HEK293 (cell line): ENCODE data around the gene MRTFA.

ENCODE experiments used
- CTCF ChIA-PET: fragments of 350-600 bp; formaldehyde crosslinking; extraction: SDS; loops from one replicate; lab custom pipeline; 2021; ENCODE audit warnings: antibody characterized with exemption; lab: Yijun Ruan, JAX
- POLR2A ChIA-PET: fragments of 300-600 bp; formaldehyde crosslinking; extraction: SDS; loops from one replicate; lab custom pipeline; 2020; ENCODE audit warnings: antibody characterized with exemption, inconsistent platforms; lab: Yijun Ruan, JAX
- H3K27ac ChIP-seq: fragments of 200-500 bp; sonication (Bioruptor generic); 2 replicates; pipeline ENCODE4 v1.5.1; 2014; ENCODE audit warnings: low read depth, low read length, control low read depth, inconsistent platforms; ENCODE audit errors: extremely low read depth
- H3K36me3 ChIP-seq, 2 experiments: fragments of 200-500 bp in 1 of 2; sonication (Bioruptor generic) in 1 of 2; 1 replicate in 1 of 2; 2 replicates in 1 of 2; pipeline ENCODE4 v1.5.1; 2014 to 2017; ENCODE audit warnings: inconsistent platforms in 2 of 2, low read length in 2 of 2; ENCODE audit not compliant: control insufficient read depth in 2 of 2, insufficient read depth in 1 of 2
- H3K4me1 ChIP-seq: fragments of 200-500 bp; sonication (Bioruptor generic); 2 replicates; pipeline ENCODE4 v1.5.1; 2014; ENCODE audit warnings: mild to moderate bottlenecking, low read length, inconsistent platforms; ENCODE audit not compliant: control insufficient read depth, insufficient read depth
- H3K4me3 ChIP-seq: 2 replicates; pipeline ENCODE4 v1.5.1; 2011; ENCODE audit warnings: low read depth, mild to moderate bottlenecking, control low read depth, low read length, moderate library complexity
- H3K9me3 ChIP-seq: fragments of 200-500 bp; sonication (Bioruptor generic); 2 replicates; pipeline ENCODE4 v1.5.1; 2014; ENCODE audit warnings: low read depth, low read length, inconsistent platforms; ENCODE audit not compliant: control insufficient read depth, insufficient read depth
- BCL11A ChIP-seq: fragments of 450-650 bp; formaldehyde crosslinking; IDR thresholded peaks from 2 replicates; pipeline ENCODE4 v1.5.1; 2016; ENCODE audit warnings: low read depth, missing biosample characterization, missing genetic modification characterization
- GFI1B ChIP-seq: fragments of 450-650 bp; formaldehyde crosslinking; IDR thresholded peaks from 2 replicates; pipeline ENCODE4 v1.5.1; 2016; ENCODE audit warnings: missing biosample characterization, missing genetic modification characterization
- KLF1 ChIP-seq: fragments of 450-650 bp; formaldehyde crosslinking; IDR thresholded peaks from 2 replicates; pipeline ENCODE4 v1.5.1; 2016; ENCODE audit warnings: missing biosample characterization, missing genetic modification characterization
- KLF16 ChIP-seq: fragments of 450-650 bp; formaldehyde crosslinking; IDR thresholded peaks from 2 replicates; pipeline ENCODE4 v1.5.1; 2017; ENCODE audit warnings: missing biosample characterization, missing genetic modification characterization
- MEIS1 ChIP-seq: sonication (generic); formaldehyde crosslinking; IDR thresholded peaks from 2 replicates; pipeline ENCODE4 v1.8.1; 2022; ENCODE audit warnings: missing genetic modification reagents, mild to moderate bottlenecking, borderline replicate concordance
- OSR2 ChIP-seq: fragments of 450-650 bp; formaldehyde crosslinking; IDR thresholded peaks from 2 replicates; pipeline ENCODE4 v1.5.1; 2016; ENCODE audit warnings: missing biosample characterization, missing genetic modification characterization
- OVOL3 ChIP-seq: fragments of 450-650 bp; formaldehyde crosslinking; IDR thresholded peaks from 2 replicates; pipeline ENCODE4 v1.5.1; 2016; ENCODE audit warnings: missing biosample characterization, missing genetic modification characterization
- PRDM1 ChIP-seq: fragments of 450-650 bp; formaldehyde crosslinking; IDR thresholded peaks from 2 replicates; pipeline ENCODE4; 2016; ENCODE audit warnings: missing biosample characterization, missing genetic modification characterization
- SETDB1 ChIP-seq: IDR thresholded peaks from one replicate; pipeline ENCODE4 v1.6.1; 2017; ENCODE audit warnings: mild to moderate bottlenecking, low read length, moderate library complexity, mixed read lengths; ENCODE audit not compliant: insufficient read length
- TCF7L2 ChIP-seq: IDR thresholded peaks from 2 replicates; pipeline ENCODE4 v1.6.1; 2011; ENCODE audit warnings: low read depth, mild to moderate bottlenecking, inconsistent platforms, low read length, moderate library complexity, borderline replicate concordance
- ZBTB17 ChIP-seq: fragments of 450-650 bp; formaldehyde crosslinking; IDR thresholded peaks from 2 replicates; pipeline ENCODE4 v1.5.1; 2016; ENCODE audit warnings: missing biosample characterization, missing genetic modification characterization
- ZBTB7A ChIP-seq: fragments of 450-650 bp; formaldehyde crosslinking; IDR thresholded peaks from 2 replicates; pipeline ENCODE4 v1.5.1; 2016; ENCODE audit warnings: low read depth, missing biosample characterization, missing genetic modification characterization
- ZFP37 ChIP-seq: fragments of 450-650 bp; formaldehyde crosslinking; IDR thresholded peaks from 2 replicates; pipeline ENCODE4 v1.5.1; 2016; ENCODE audit warnings: missing biosample characterization, missing genetic modification characterization
- ZNF114 ChIP-seq: fragments of 450-650 bp; formaldehyde crosslinking; IDR thresholded peaks from 2 replicates; pipeline ENCODE4 v1.5.0; 2017; ENCODE audit warnings: missing biosample characterization, missing genetic modification characterization
- ZNF121 ChIP-seq: fragments of 450-650 bp; formaldehyde crosslinking; IDR thresholded peaks from 2 replicates; pipeline ENCODE4 v1.5.1; 2016; ENCODE audit warnings: missing biosample characterization, missing genetic modification characterization
- ZNF157 ChIP-seq: fragments of 450-650 bp; formaldehyde crosslinking; IDR thresholded peaks from 2 replicates; pipeline ENCODE4 v1.5.1; 2016; ENCODE audit warnings: missing biosample characterization, missing genetic modification characterization
- ZNF174 ChIP-seq: fragments of 450-650 bp; formaldehyde crosslinking; IDR thresholded peaks from 2 replicates; pipeline ENCODE4 v1.5.0; 2017; ENCODE audit warnings: missing biosample characterization, mild to moderate bottlenecking, missing genetic modification characterization
- ZNF202 ChIP-seq: fragments of 450-650 bp; formaldehyde crosslinking; IDR thresholded peaks from 2 replicates; pipeline ENCODE4 v1.5.1; 2016; ENCODE audit warnings: missing biosample characterization, missing genetic modification characterization, borderline replicate concordance
- ZNF211 ChIP-seq: fragments of 450-650 bp; formaldehyde crosslinking; IDR thresholded peaks from 2 replicates; pipeline ENCODE4 v1.5.1; 2016; ENCODE audit warnings: low read depth, missing biosample characterization, missing genetic modification characterization
- ZNF341 ChIP-seq: fragments of 450-650 bp; formaldehyde crosslinking; IDR thresholded peaks from 2 replicates; pipeline ENCODE4; 2016; ENCODE audit warnings: low read depth, missing biosample characterization, missing genetic modification characterization
- ZNF510 ChIP-seq: fragments of 450-650 bp; formaldehyde crosslinking; IDR thresholded peaks from 2 replicates; pipeline ENCODE4 v1.5.1; 2018; ENCODE audit warnings: mild to moderate bottlenecking, missing genetic modification characterization, missing biosample characterization; ENCODE audit not compliant: insufficient replicate concordance
- ZNF558 ChIP-seq: fragments of 450-650 bp; formaldehyde crosslinking; IDR thresholded peaks from 2 replicates; pipeline ENCODE4 v1.5.1; 2016; ENCODE audit warnings: missing biosample characterization, missing genetic modification characterization
- ZNF629 ChIP-seq: fragments of 450-650 bp; formaldehyde crosslinking; IDR thresholded peaks from 2 replicates; pipeline ENCODE4 v1.5.1; 2017; ENCODE audit warnings: missing biosample characterization, missing genetic modification characterization
- ZNF645 ChIP-seq: fragments of 450-650 bp; formaldehyde crosslinking; IDR thresholded peaks from 2 replicates; pipeline ENCODE4; 2016; ENCODE audit warnings: missing biosample characterization, missing genetic modification characterization
- ZNF701 ChIP-seq: fragments of 450-650 bp; formaldehyde crosslinking; IDR thresholded peaks from 2 replicates; pipeline ENCODE4 v1.5.1; 2016; ENCODE audit warnings: missing biosample characterization, missing genetic modification characterization
- ZNF785 ChIP-seq: fragments of 450-650 bp; formaldehyde crosslinking; IDR thresholded peaks from 2 replicates; pipeline ENCODE4 v1.5.1; 2016; ENCODE audit warnings: missing biosample characterization, missing genetic modification characterization
- ZXDB ChIP-seq: fragments of 450-650 bp; formaldehyde crosslinking; IDR thresholded peaks from 2 replicates; pipeline ENCODE4 v1.5.1; 2016; ENCODE audit warnings: missing biosample characterization, missing genetic modification characterization
- TF ChIP-seq, protein P1 (sequence below): fragments of 450-650 bp; formaldehyde crosslinking; IDR thresholded peaks from 2 replicates; pipeline ENCODE4 v1.5.1; 2016; ENCODE audit warnings: missing biosample characterization, missing genetic modification characterization
- TF ChIP-seq, protein P2 (sequence below): fragments of 450-650 bp; formaldehyde crosslinking; IDR thresholded peaks from 2 replicates; pipeline ENCODE4 v1.5.1; 2017; ENCODE audit warnings: missing biosample characterization, missing genetic modification characterization
- TF ChIP-seq, protein P3 (sequence below): fragments of 450-650 bp; formaldehyde crosslinking; IDR thresholded peaks from 2 replicates; pipeline ENCODE4 v1.5.1; 2016; ENCODE audit warnings: missing biosample characterization, missing genetic modification characterization

MRTFA gene

DNA sequence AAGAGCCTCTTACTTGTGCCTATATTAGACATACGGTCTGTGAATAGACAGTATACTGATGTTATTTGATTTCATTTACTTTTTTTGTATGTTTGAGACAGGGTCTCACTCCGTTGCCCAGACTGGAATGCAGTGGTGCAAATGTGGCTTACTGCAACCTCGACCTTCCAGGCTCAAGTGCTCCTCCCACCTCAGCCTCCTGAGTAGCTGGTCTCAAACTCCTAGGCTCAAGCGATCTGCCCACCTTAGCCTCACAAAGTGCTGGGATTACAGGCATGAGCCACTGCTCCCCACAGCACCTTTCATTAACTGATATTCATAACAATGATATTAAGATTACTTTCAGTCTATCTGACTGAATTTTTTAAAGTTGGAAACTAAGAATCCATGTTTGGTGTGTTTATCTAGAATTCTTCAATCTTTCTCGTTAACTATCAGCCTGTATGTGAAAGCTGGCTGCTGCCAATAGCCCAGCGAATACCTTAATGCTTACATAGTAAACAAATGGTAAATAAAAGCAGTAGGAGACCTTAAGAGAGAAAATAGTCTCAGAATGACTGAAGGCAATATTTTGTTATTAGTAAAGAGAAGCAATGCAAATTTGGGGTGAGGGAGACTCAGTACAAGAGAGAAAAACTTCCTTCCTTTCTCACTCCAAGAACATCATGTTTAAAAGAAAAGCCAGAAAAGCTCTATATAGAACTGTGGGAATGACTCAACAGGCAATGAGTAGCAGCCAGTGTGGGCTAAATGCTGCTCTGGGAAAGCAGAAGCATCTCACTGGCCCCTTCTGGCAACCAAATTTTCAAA is 101.9 kb downstream of the MRTFA start:
- H3K9me3 ChIP-seq = no peaks in the 10 kb centered on the region
- CTCF ChIA-PET = interaction anchor here (0.6 to 2.3 kb wide), 14 partner anchors 8 to 325 kb away, joined by 3 to 11 read pairs (median 4); no protein-coding TSS in a partner anchor
- peak overlapping the region; percentile 11; the same call in 1 of the 2 replicates for H3K4me3 ChIP-seq
- POLR2A ChIA-PET = interaction anchor here (0.6 to 2.9 kb wide), 9 partner anchors 10 to 367 kb away, joined by 3 to 27 read pairs (median 3); partner anchors contain the start of gene MRTFA
- peak overlapping the region; percentile 81 for H3K27ac ChIP-seq
- no peaks in the 10 kb centered on the region; a peak in 1 of 3 replicates for H3K36me3 ChIP-seq
- peaks cover 37% of the 10 kb centered on the region for H3K4me1 ChIP-seq
- TF ChIP-seq ZNF701 (tag by site-specific recombination) (no peak), ZNF341 (tag by site-specific recombination) (peak; percentile 14; the same call in 1 of the 2 replicates), ZNF174 (tag by site-specific recombination) (no peak), PRDM1 (tag by site-specific recombination) (peak; percentile 22; the same call in 1 of the 2 replicates), KLF16 (tag by site-specific recombination) (no peak), GFI1B (tag by site-specific recombination) (no peak), ZNF645 (tag by site-specific recombination) (no peak), ZFP37 (tag by site-specific recombination) (no peak), KLF1 (tag by site-specific recombination) (no peak), ZNF121 (tag by site-specific recombination) (peak; percentile 97), OSR2 (tag by site-specific recombination) (peak; percentile 35; the same call in 1 of the 2 replicates), ZNF558 (tag by site-specific recombination) (no peak), ZNF157 (tag by site-specific recombination) (no peak), ZNF629 (tag by site-specific recombination) (0 out of 2 replicates have a peak, but pooled peaks have one; percentile 26), MEIS1 (CRISPR knock-in tag) (no peak), ZNF202 (tag by site-specific recombination) (no peak), ZXDB (peak; percentile 23; the same call in 1 of the 2 replicates), ZNF114 (tag by site-specific recombination) (no peak), ZBTB17 (tag by site-specific recombination) (peak; percentile 82), BCL11A (tag by site-specific recombination) (0 out of 2 replicates have a peak, but pooled peaks have one; percentile 4), OVOL3 (tag by site-specific recombination) (no peak), ZNF785 (no peak), SETDB1 (peak; percentile 32), ZNF510 (no peak), TCF7L2 (no peak), ZNF211 (tag by site-specific recombination) (no peak), ZBTB7A (tag by site-specific recombination) (no peak)
- TF ChIP-seq, protein P1, sequence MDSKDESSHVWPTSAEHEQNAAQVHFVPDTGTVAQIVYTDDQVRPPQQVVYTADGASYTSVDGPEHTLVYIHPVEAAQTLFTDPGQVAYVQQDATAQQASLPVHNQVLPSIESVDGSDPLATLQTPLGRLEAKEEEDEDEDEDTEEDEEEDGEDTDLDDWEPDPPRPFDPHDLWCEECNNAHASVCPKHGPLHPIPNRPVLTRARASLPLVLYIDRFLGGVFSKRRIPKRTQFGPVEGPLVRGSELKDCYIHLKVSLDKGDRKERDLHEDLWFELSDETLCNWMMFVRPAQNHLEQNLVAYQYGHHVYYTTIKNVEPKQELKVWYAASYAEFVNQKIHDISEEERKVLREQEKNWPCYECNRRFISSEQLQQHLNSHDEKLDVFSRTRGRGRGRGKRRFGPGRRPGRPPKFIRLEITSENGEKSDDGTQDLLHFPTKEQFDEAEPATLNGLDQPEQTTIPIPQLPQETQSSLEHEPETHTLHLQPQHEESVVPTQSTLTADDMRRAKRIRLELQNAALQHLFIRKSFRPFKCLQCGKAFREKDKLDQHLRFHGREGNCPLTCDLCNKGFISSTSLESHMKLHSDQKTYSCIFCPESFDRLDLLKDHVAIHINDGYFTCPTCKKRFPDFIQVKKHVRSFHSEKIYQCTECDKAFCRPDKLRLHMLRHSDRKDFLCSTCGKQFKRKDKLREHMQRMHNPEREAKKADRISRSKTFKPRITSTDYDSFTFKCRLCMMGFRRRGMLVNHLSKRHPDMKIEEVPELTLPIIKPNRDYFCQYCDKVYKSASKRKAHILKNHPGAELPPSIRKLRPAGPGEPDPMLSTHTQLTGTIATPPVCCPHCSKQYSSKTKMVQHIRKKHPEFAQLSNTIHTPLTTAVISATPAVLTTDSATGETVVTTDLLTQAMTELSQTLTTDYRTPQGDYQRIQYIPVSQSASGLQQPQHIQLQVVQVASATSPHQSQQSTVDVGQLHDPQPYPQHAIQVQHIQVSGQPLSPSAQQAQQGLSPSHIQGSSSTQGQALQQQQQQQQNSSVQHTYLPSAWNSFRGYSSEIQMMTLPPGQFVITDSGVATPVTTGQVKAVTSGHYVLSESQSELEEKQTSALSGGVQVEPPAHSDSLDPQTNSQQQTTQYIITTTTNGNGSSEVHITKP = no peak
- TF ChIP-seq, protein P2, sequence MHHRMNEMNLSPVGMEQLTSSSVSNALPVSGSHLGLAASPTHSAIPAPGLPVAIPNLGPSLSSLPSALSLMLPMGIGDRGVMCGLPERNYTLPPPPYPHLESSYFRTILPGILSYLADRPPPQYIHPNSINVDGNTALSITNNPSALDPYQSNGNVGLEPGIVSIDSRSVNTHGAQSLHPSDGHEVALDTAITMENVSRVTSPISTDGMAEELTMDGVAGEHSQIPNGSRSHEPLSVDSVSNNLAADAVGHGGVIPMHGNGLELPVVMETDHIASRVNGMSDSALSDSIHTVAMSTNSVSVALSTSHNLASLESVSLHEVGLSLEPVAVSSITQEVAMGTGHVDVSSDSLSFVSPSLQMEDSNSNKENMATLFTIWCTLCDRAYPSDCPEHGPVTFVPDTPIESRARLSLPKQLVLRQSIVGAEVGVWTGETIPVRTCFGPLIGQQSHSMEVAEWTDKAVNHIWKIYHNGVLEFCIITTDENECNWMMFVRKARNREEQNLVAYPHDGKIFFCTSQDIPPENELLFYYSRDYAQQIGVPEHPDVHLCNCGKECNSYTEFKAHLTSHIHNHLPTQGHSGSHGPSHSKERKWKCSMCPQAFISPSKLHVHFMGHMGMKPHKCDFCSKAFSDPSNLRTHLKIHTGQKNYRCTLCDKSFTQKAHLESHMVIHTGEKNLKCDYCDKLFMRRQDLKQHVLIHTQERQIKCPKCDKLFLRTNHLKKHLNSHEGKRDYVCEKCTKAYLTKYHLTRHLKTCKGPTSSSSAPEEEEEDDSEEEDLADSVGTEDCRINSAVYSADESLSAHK (tag by site-specific recombination) = no peak
- TF ChIP-seq, protein P3, sequence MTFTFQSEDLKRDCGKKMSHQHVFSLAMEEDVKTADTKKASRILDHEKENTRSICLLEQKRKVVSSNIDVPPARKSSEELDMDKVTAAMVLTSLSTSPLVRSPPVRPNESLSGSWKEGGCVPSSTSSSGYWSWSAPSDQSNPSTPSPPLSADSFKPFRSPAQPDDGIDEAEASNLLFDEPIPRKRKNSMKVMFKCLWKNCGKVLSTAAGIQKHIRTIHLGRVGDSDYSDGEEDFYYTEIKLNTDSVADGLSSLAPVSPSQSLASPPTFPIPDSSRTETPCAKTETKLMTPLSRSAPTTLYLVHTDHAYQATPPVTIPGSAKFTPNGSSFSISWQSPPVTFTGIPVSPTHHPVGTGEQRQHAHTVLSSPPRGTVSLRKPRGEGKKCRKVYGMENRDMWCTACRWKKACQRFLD (tag by site-specific recombination) = no peak
